Right cardiac atrium (tissue), 5 donors: Measurements from ENCODE around the gene NBEA. TPM values are rescaled to one million over a fixed set of nuclear protein-coding genes. Genes with fewer than 3 reads are reported as not detected.

ENCODE experiments used
- ATAC-seq, 2 donors: fragments of 200-7000 bp; cut with Tn5 transposase; one replicate each; pipeline versions ENCODE4 v1.8.0 to v1.9.1; 2020; ENCODE audit warnings: moderate library complexity in 2 of 2, mild to moderate bottlenecking in 1 of 2
- DNase-seq, 3 donors: peaks; one replicate each; pipeline ENCODE4 v3.0.0-alpha.2; 2020
- H3K27ac ChIP-seq: one replicate; pipeline ENCODE4 v1.5.1; 2013; ENCODE audit warnings: mild to moderate bottlenecking, low read length, control low read depth, moderate library complexity
- H3K27me3 ChIP-seq: one replicate; pipeline ENCODE4 v1.6.1; 2013; ENCODE audit not compliant: control insufficient read depth, insufficient read depth
- H3K4me1 ChIP-seq: one replicate; pipeline ENCODE4 v1.6.1; 2013; ENCODE audit warnings: low read length; ENCODE audit not compliant: control insufficient read depth, insufficient read depth
- H3K4me3 ChIP-seq: one replicate; pipeline ENCODE4 v1.5.1; 2013; ENCODE audit warnings: low read length, control low read depth
- H3K9me3 ChIP-seq: one replicate; pipeline ENCODE4 v1.6.1; 2013; ENCODE audit warnings: low read length; ENCODE audit not compliant: control insufficient read depth
- WGBS: extraction: QIAGEN DNeasy Blood & Tissue Kit; methylation state at CpG from one replicate; pipeline ENCODE4 v1.1.7; 2013; 5-methylcytosine and 5-hydroxymethylcytosine counted together
- intact Hi-C, 4 donors: fragments of 100-400 bp; cut with DNase I; formaldehyde crosslinking; loops; one replicate each; pipeline versions ENCODE4 v1.11.0 to v1.14.0; 2022 to 2023
- polyA plus RNA-seq: library from polyadenylated mRNA; stranded (reverse); fragments of 200-250 nt; gene quantifications from one replicate; pipeline ENCODE4 v1.2.3, GENCODE V29; 2013
- total RNA-seq, 4 donors: library from RNA; stranded (reverse); fragmentation: NEBNext Ultra II Directional; extraction: Animal tissue kit (Norgen Biotek cat#: 25700); gene quantifications; one replicate each; pipeline ENCODE4 v1.2.1, GENCODE V29; 2021
- donor health status: healthy with polysubstance abuse.
- donor health status: DM: no; HTN: yes; CAD: no.
- donor health status: DM: no; HTN: no; CAD: no.
- donor health status: DM: no; HTN: yes; CAD: no; lungs with severe emphysema.
- donor health status: DM: yes; HTN: yes; CAD: no.

Gene NBEA
- total and polyA plus RNA-seq, 5 donors: 8.1 to 20.7 (median 20.0) TPM

DNA sequence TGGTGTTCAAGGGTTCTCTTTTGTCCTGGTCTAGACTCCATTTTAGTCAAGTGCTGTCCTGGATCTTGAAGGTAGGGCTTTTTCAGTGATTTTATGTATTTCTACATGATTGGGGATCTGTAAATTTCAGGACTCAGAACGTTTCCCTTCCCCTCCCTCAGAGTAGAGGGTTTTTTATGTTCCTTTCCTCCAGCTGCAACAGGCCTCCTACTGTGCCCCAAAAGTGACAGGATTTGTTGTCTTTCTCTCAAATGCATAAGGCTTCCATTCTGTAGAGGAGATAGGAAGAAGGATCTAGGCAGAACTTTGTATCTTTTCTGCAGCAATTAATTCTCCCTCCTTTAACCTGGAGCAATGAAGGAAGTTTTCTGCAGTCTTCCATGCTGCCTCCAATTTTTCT lies 283.1 kb downstream of the NBEA start:
- no peak for DNase-seq
- Histone ChIP-seq H3K4me1 (no peaks in the 10 kb centered on the region), H3K27ac (no peak overlapping the region), H3K27me3 (no peaks in the 10 kb centered on the region), H3K4me3 (no peak overlapping the region), H3K9me3 (no peaks in the 10 kb centered on the region)
- no peak for ATAC-seq
- WGBS: 68% methylated on average over 1 of the region's 1 CpG
- intact Hi-C loops: no loop called here

DNA sequence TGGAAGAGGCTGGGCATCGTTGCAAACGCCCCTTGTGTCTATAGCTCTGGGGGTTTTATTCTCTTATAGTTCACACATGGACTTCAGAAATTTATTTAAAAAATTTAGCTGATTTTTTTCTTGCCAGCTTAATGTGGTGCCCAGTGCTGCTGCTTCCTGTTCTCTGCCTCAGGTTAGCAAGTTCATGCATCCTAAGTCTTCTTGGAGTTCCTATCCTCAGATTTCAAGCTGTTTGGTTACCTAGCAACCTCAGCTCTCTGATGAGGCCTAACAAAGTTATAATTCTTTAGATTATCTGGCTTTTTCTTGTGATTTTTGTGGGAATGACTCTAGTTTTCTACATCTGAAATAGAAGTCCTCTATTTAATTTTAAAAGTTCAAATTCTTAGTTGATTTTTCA lies 283.5 kb downstream of the NBEA start:
- H3K4me3 ChIP-seq: no peak overlapping the region
- ATAC-seq: no peak
- H3K9me3 ChIP-seq: no peaks in the 10 kb centered on the region
- H3K27me3 ChIP-seq: no peaks in the 10 kb centered on the region
- intact Hi-C loops: no loop called here
- WGBS: 96% methylated on average over 2 of the region's 2 CpGs
- no peaks in the 10 kb centered on the region for H3K4me1 ChIP-seq
- no peak for DNase-seq
- H3K27ac ChIP-seq: no peak overlapping the region

DNA sequence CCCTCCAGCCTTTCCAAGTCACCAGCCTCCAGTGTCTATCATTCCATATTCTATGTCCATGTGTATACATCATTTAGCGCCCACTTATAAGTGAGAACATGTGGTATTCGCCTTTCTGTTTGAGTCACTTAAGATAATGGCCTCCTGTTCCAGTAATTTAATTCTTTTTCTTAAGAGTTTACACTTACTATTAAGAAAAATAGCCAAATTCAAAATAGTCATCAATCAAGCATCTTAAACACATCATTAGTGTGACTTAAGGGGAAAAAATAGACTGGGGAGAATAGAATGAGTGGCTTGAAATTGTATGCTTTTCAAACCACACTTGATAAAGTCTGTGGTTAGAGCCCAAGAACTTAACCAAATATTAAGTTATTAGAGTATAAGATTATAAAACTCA lies 286.5 kb downstream of the NBEA start:
- WGBS: 92% methylated on average over 2 of the region's 2 CpGs
- H3K27me3 ChIP-seq: no peaks in the 10 kb centered on the region
- DNase-seq (no peak), ATAC-seq (no peak)
- no peak overlapping the region for H3K27ac ChIP-seq
- H3K4me3 ChIP-seq: no peak overlapping the region
- no peaks in the 10 kb centered on the region for H3K4me1 ChIP-seq
- no peaks in the 10 kb centered on the region for H3K9me3 ChIP-seq
- intact Hi-C loops: no loop called here

DNA sequence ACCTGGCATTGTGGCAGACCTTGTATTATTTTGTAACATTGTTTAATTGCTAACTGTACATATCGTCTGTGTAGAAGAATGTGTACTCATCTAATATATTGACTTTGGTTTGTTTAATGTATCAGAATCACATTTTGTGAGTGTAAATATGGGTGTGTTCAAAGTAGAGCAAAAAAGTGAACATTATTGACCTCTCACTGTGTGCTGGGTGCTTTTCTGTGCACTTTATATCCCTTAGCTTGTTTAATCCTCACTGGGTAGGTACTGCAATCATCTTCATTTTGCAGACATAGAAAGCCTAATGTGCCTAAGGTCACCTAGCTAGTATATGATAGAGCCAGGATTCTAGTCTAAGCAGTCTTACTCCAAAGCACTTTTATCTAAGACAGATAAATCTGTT lies 289.4 kb downstream of the NBEA start:
- H3K4me1 ChIP-seq: no peaks in the 10 kb centered on the region
- ATAC-seq: no peak
- H3K27ac ChIP-seq: no peak overlapping the region
- DNase-seq: no peak
- H3K9me3 ChIP-seq: no peaks in the 10 kb centered on the region
- no peaks in the 10 kb centered on the region for H3K27me3 ChIP-seq
- intact Hi-C loops: no loop called here
- no peak overlapping the region for H3K4me3 ChIP-seq
- WGBS: 93% methylated on average over 1 of the region's 1 CpG

DNA sequence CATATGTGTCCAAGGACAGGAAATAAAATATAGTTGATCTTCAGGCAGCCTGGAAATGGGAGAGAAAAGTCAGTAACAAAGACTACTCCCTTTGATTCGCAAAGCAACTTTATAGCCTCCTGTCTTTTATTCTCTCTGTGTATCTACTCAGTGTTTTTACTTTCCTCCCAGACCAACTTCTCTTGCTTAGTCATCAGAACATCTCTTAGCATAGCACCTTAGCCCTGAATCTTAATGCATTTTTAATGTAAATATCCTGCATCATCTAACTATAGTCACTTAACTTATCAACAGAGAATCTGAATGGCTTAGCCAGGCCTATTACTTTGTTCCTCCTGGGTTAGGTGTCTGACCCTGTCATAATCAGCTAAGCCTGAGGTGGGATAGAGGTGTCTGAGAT lies 296.2 kb downstream of the NBEA start:
- H3K9me3 ChIP-seq: no peaks in the 10 kb centered on the region
- WGBS: 93% methylated on average over 1 of the region's 1 CpG
- no peaks in the 10 kb centered on the region for H3K27me3 ChIP-seq
- DNase-seq (no peak), ATAC-seq (no peak)
- intact Hi-C loops: no loop called here
- no peaks in the 10 kb centered on the region for H3K4me1 ChIP-seq
- H3K4me3 ChIP-seq: no peak overlapping the region
- H3K27ac ChIP-seq: no peak overlapping the region

DNA sequence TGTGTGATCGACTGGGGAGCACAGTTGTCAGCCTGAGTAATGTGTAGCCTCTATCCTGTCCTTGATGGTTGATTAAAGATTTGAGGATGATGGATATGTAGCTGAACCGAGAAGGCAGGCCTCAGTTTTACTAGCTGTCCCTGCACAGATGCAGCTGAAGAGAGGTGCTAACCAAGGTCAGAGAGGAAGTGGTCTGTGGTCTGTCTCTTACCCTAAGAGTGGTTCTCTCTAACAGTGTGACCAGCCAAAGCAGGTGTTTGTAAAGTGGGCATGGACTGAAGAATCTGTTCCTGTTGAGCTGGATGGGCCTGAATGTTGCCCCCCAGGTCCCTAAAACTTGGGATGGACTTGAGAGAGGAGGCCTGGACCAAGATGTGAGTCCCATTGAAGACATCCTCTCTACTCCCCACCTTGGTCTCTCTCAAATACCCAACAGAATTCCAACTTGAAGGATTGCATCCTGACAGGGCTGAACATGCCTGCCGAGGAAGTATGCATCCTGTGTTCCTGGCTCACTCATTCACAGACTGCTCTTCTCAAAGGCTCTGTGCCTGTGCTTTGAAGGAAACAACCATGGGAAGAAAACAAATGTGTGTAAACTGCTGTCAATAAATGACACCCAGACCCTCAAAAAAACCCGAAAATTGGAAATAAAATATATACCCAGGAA lies 310.6 kb downstream of the NBEA start:
- Histone ChIP-seq H3K9me3 (no peaks in the 10 kb centered on the region), H3K27me3 (no peaks in the 10 kb centered on the region), H3K27ac (no peak overlapping the region), H3K4me3 (no peak overlapping the region), H3K4me1 (no peaks in the 10 kb centered on the region)
- ATAC-seq: no peak
- intact Hi-C loops: no loop called here
- 89% methylated on average over 4 of the region's 4 CpGs for WGBS
- DNase-seq: no peak

DNA sequence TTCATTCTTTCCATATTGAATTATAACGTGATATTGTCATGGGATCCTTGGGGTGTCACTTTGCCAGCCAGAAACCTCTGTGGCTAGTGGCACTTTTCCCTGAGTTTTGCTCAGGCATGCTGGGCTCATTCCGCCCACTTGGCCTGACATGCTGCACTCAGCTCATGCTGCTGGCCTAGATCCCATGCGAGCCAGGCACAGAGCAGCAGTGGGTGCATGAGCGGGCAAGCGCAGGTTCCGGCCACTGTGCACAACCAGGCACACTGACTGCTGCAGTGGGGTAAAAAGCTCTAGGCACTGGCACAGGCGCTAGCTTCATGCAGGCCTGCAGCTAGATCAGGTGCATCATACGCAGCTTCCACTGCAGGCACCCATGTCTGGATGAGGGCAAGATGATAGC lies 313.2 kb downstream of the NBEA start:
- intact Hi-C loops: no loop called here
- ATAC-seq: no peak
- Histone ChIP-seq H3K4me3 (no peak overlapping the region), H3K27ac (no peak overlapping the region), H3K4me1 (no peaks in the 10 kb centered on the region), H3K9me3 (no peaks in the 10 kb centered on the region), H3K27me3 (no peaks in the 10 kb centered on the region)
- WGBS: 97% methylated on average over 8 of the region's 8 CpGs
- DNase-seq: peak in 2 of 3 donors; percentile 16 to 35

DNA sequence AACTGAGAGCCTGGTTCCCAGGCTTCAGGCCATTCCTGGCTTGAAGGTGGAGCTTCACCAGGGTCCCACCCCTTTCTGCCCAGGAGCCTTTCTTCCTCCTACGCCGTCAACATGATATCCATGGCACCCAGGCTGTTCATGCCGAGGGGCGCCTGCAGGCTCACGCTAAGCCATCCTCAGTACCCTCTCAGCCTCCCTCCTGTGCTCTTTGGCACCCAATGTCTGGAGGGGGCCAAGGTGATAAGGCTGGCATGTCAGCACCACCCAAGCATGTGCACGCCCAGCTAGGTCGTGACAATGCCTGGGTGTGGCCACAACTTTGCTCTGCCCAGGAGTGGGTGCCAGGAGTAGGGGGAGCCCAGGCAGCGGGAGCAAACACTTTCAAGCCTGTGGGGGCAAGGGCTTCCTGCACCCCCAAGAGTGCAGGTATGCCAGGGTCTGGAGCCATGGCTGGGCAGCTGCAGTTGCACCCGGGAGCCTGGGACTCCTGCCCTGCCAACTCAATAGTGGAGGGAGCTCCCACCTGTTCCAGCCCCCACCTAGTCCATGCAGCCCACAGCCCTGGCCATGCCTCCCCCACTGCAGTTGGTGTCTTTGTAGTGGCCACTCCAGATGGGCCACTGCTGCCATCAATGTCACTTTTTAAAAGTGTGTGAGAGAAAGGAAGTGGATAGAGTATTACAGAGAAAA lies 314.5 kb downstream of the NBEA start:
- whole genome bisulfite sequencing: 93% methylated on average over 9 of the region's 9 CpGs
- intact Hi-C loops: no loop called here
- H3K9me3 ChIP-seq: no peaks in the 10 kb centered on the region

DNA sequence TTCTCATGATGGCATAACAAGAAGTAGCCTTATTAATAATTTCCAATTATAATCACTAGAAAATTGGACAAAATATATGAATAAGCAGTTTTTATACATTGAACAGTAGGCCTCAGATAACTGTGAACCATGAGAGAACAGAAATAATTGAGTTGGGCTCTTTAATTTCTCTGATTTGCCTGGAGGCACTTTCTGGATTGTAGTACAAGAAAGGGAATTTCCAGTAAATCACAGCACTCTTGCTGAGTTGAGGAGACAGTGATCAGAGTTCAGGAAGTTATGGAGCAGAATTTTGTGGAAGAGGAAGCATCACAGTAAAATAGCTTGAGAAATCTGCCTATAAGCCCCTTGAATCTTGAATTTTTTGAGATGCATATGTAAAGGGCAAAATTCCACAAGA lies 318.2 kb downstream of the NBEA start:
- Histone ChIP-seq H3K27me3 (no peaks in the 10 kb centered on the region), H3K9me3 (no peaks in the 10 kb centered on the region), H3K4me3 (no peak overlapping the region), H3K27ac (no peak overlapping the region), H3K4me1 (no peaks in the 10 kb centered on the region)
- ATAC-seq (no peak), DNase-seq (no peak)
- intact Hi-C loops: no loop called here

More for the DNA sequence above, 314.5 kb downstream of the NBEA start:
- Histone ChIP-seq H3K4me3 (no peak overlapping the region), H3K4me1 (no peaks in the 10 kb centered on the region), H3K27ac (no peak overlapping the region), H3K27me3 (no peaks in the 10 kb centered on the region)
- peak in 1 of 3 donors; percentile 42 for DNase-seq
- ATAC-seq: peak in 1 of 2 donors; percentile 41

DNA sequence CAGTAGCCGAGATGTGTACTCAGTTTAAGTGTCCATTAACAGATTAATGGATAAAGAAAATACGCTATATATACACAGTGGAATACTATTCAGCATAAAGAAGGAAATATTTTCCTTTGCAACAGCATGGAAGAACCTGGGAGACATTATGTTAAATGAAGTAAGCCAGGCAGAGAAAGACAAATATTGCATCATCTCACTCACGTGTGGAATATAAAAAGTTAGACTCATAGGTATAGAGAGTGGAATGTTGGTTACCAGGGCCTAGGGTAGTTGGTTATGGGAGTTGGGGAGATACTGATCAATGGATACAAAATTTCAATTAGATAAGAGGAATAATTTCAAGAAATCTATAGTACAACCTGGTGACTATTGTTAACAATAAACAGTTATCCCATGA lies 324.3 kb downstream of the NBEA start:
- intact Hi-C loops: no loop called here
- WGBS: 94% methylated on average over 3 of the region's 3 CpGs
- ATAC-seq (no peak), DNase-seq (no peak)
- H3K27me3 ChIP-seq: no peaks in the 10 kb centered on the region
- no peaks in the 10 kb centered on the region for H3K9me3 ChIP-seq
- H3K27ac ChIP-seq: no peak overlapping the region
- no peak overlapping the region for H3K4me3 ChIP-seq
- H3K4me1 ChIP-seq: no peaks in the 10 kb centered on the region

DNA sequence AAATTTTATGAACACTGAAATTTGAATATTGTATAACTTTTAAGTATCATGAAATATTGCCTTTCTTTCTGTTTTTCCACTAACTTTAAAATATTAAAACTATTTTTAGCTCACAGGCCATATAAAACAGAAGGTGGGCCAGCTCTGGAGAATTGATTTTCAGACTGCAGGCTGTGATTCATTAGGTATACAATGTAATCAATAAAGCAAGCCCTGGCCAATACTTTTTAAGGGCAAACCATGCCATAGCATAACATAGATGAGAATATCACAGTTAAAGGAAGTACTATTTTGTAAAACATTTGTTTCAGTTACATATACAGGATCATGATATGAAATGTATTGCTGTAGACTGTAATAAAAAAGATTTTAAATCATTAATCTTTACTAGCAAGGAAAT lies 336.8 kb downstream of the NBEA start:
- DNase-seq (no peak), ATAC-seq (no peak)
- intact Hi-C loops: no loop called here
- Histone ChIP-seq H3K27ac (no peak overlapping the region), H3K9me3 (no peaks in the 10 kb centered on the region), H3K27me3 (no peaks in the 10 kb centered on the region), H3K4me3 (no peak overlapping the region), H3K4me1 (no peaks in the 10 kb centered on the region)

DNA sequence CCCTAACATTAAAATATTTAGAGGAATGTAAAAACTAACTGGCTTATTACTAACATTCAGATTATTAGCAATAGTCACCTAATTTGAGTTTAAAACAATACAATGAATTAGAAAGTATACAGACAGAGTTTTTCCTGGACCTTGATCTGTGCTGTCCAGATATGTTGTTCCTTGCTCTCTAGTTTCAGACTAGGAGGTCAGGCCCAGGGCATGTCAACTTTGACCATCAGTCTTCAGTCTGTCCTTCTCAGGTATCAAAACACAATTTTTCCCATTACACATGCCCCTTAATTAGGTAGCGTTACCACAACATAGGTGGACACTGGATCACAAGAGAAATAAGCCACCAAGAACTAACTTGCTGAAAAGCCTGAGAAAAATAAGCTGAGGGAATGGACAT lies 337.4 kb downstream of the NBEA start:
- intact Hi-C loops: no loop called here
- no peaks in the 10 kb centered on the region for H3K9me3 ChIP-seq
- H3K27ac ChIP-seq: no peak overlapping the region
- no peak for ATAC-seq
- 99% methylated on average over 1 of the region's 1 CpG for WGBS
- no peak for DNase-seq
- H3K27me3 ChIP-seq: no peaks in the 10 kb centered on the region
- no peaks in the 10 kb centered on the region for H3K4me1 ChIP-seq
- H3K4me3 ChIP-seq: no peak overlapping the region
